SK-N-SH (cell line): Measurements from ENCODE around the gene PTAR1.

Experiments used
- CTCF ChIP-seq: fragments of 200-600 bp; sonication (generic); IDR thresholded peaks from 2 replicates; pipeline ENCODE4 v1.6.1; 2017; ENCODE audit warnings: antibody characterized with exemption, mild to moderate bottlenecking, moderate library complexity
- EP300 ChIP-seq, 2 experiments: IDR thresholded peaks; 2 replicates each; pipeline versions ENCODE4 v1.4.0 to v1.6.1; 2012; ENCODE audit warnings: borderline replicate concordance in 1 of 2, low read depth in 1 of 2, low read length in 1 of 2

GRCh38 chr9:69759421-69760277 lies at the start of gene PTAR1:
- TF ChIP-seq EP300 (IDR thresholded peaks at IDR 0.05; ENCODE audit: borderline replicate concordance in 1 of 2, low read depth in 1 of 2, low read length in 1 of 2) (peak in 1 of 2 experiments; percentile 75; a peak in 1 of 4 replicates), CTCF (no peak)
